HepG2 (cell line): ENCODE measurements around the gene IFT172. TPM values are rescaled to one million over a fixed set of nuclear protein-coding genes. Genes with fewer than 3 reads are reported as not detected.

Experiments used
- CENPT ChIP-seq: sonication (generic); formaldehyde crosslinking; IDR thresholded peaks from 2 replicates; pipeline ENCODE4 v1.8.0; 2022; ENCODE audit warnings: low read depth, mild to moderate bottlenecking, moderate library complexity, missing genetic modification reagents
- EED ChIP-seq: sonication (generic); formaldehyde crosslinking; IDR thresholded peaks from 2 replicates; pipeline ENCODE4 v1.5.0; 2020; ENCODE audit warnings: mild to moderate bottlenecking, missing genetic modification reagents
- ETS1 ChIP-seq: sonication (generic); formaldehyde crosslinking; IDR thresholded peaks from 2 replicates; pipeline ENCODE4 v1.4.0; 2020; ENCODE audit warnings: missing genetic modification reagents
- GATAD2A ChIP-seq: IDR thresholded peaks from 2 replicates; pipeline ENCODE4 v1.6.1; 2016
- GRHL1 ChIP-seq: sonication (generic); formaldehyde crosslinking; conservative IDR thresholded peaks from 2 replicates; pipeline ENCODE4 v1.8.0; 2022; ENCODE audit warnings: missing genetic modification reagents
- HOXA5 ChIP-seq: sonication (generic); formaldehyde crosslinking; IDR thresholded peaks from 2 replicates; pipeline ENCODE4 v1.4.0; 2020; ENCODE audit warnings: missing genetic modification reagents
- JDP2 ChIP-seq: sonication (generic); formaldehyde crosslinking; IDR thresholded peaks from 2 replicates; pipeline ENCODE4 v1.8.1; 2022; ENCODE audit warnings: missing genetic modification reagents, borderline replicate concordance
- ZNF343 ChIP-seq: sonication (generic); formaldehyde crosslinking; IDR thresholded peaks from 2 replicates; pipeline ENCODE4 v1.4.0; 2020; ENCODE audit warnings: mild to moderate bottlenecking, missing genetic modification reagents
- ZNF629 ChIP-seq: sonication (generic); formaldehyde crosslinking; conservative IDR thresholded peaks from 2 replicates; pipeline ENCODE4 v1.5.0; 2020; ENCODE audit warnings: missing genetic modification reagents
- ZNF687 ChIP-seq: sonication (generic); formaldehyde crosslinking; IDR thresholded peaks from 2 replicates; pipeline ENCODE4 v1.5.1; 2020; ENCODE audit warnings: mild to moderate bottlenecking, missing genetic modification reagents, moderate library complexity
- polyA plus RNA-seq, 8 experiments: library from polyadenylated mRNA; depleted of rRNA in 3 of 8; stranded (reverse) in 7 of 8; unstranded in 1 of 8; fragments of >200 nt; fragmentation: Illumina TruSeq in 4 of 8; extraction: Trizol in 4 of 8; gene quantifications; 2 replicates each; pipeline versions ENCODE4 v1.2.1 to v1.2.3, GENCODE V29; 2011 to 2016; ENCODE audit warnings: low read depth in 4 of 8, missing spikeins in 1 of 8, mixed read lengths in 1 of 8; ENCODE audit not compliant: insufficient read depth in 1 of 8
- total RNA-seq, 5 experiments: library from RNA; depleted of rRNA; stranded (reverse); fragments of >200 nt; fragmentation: Illumina TruSeq; extraction: Trizol; gene quantifications; 2 replicates each; pipeline ENCODE4 v1.2.3, GENCODE V29; 2016; ENCODE audit warnings: low read depth in 1 of 5
- TF ChIP-seq, protein P1 (sequence below): sonication (generic); formaldehyde crosslinking; IDR thresholded peaks from 2 replicates; pipeline ENCODE4 v1.4.0; 2020; ENCODE audit warnings: missing genetic modification reagents
- TF ChIP-seq, protein P2 (sequence below): sonication (generic); formaldehyde crosslinking; IDR thresholded peaks from 2 replicates; pipeline ENCODE4 v1.4.0; 2020; ENCODE audit warnings: missing genetic modification reagents

IFT172 gene
- total and polyA plus RNA-seq, 2 of the 13 experiments (the other 11 are each of a cell fraction or from before 2014, with no cell fraction given) = 21.6 to 35.7 TPM

DNA sequence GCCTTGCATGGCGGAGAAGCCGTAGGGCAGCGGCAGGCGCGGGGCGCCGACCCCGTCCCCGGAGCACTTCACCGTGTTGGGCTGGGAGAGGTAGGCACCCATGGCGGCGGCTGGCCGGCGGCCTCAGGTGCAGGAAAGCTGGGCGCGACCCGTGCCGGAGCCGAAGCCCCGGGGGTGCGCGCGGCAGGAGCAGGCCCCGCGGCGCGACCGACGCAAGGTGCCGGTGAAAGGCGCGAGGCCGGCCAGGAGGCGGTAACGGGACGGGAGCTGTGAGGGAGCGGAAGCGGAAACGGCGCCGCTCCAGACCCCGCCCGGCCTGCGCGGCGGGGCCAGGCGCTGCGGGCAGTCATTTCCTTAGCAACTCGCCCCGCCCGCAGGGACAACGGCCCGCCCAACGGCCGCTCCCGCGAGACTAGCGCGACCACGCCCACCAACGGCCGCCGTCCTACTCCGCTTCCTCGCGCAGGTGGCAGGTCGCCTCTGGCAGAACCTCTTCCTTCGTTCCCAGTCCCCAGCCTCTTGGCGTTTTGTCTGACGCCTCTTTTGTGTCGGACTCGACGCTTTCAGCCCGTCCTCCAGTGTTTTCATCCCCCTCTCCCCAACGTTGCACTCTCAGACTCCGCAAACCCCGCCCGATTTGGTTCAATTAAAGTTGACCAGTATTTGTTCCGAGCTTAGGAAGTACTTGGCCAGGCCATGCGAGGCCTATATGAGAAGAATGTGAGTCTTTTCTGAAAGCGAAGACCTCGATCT, 80.0 kb downstream of the IFT172 start, which contains the start of gene PPM1G (continued):
- TF ChIP-seq ETS1 (CRISPR knock-in tag) (peak; percentile 92), ZNF687 (CRISPR knock-in tag) (peak; percentile 99), ZNF629 (CRISPR knock-in tag) (no peak; the same call in 1 of the 2 replicates), GRHL1 (CRISPR knock-in tag) (no peak), JDP2 (CRISPR knock-in tag) (peak; percentile 31; the same call in 1 of the 2 replicates), ZNF343 (CRISPR knock-in tag) (peak; percentile 100), EED (CRISPR knock-in tag) (no peak), HOXA5 (peak; percentile 58; the same call in 1 of the 2 replicates), GATAD2A (CRISPR knock-in tag) (peak; percentile 56; the same call in 1 of the 2 replicates), CENPT (CRISPR knock-in tag) (0 out of 2 replicates have a peak, but pooled peaks have one; percentile 44)
- TF ChIP-seq, protein P1, sequence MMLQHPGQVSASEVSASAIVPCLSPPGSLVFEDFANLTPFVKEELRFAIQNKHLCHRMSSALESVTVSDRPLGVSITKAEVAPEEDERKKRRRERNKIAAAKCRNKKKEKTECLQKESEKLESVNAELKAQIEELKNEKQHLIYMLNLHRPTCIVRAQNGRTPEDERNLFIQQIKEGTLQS (CRISPR knock-in tag) = 0 out of 2 replicates have a peak, but pooled peaks have one; percentile 33
- TF ChIP-seq, protein P2, sequence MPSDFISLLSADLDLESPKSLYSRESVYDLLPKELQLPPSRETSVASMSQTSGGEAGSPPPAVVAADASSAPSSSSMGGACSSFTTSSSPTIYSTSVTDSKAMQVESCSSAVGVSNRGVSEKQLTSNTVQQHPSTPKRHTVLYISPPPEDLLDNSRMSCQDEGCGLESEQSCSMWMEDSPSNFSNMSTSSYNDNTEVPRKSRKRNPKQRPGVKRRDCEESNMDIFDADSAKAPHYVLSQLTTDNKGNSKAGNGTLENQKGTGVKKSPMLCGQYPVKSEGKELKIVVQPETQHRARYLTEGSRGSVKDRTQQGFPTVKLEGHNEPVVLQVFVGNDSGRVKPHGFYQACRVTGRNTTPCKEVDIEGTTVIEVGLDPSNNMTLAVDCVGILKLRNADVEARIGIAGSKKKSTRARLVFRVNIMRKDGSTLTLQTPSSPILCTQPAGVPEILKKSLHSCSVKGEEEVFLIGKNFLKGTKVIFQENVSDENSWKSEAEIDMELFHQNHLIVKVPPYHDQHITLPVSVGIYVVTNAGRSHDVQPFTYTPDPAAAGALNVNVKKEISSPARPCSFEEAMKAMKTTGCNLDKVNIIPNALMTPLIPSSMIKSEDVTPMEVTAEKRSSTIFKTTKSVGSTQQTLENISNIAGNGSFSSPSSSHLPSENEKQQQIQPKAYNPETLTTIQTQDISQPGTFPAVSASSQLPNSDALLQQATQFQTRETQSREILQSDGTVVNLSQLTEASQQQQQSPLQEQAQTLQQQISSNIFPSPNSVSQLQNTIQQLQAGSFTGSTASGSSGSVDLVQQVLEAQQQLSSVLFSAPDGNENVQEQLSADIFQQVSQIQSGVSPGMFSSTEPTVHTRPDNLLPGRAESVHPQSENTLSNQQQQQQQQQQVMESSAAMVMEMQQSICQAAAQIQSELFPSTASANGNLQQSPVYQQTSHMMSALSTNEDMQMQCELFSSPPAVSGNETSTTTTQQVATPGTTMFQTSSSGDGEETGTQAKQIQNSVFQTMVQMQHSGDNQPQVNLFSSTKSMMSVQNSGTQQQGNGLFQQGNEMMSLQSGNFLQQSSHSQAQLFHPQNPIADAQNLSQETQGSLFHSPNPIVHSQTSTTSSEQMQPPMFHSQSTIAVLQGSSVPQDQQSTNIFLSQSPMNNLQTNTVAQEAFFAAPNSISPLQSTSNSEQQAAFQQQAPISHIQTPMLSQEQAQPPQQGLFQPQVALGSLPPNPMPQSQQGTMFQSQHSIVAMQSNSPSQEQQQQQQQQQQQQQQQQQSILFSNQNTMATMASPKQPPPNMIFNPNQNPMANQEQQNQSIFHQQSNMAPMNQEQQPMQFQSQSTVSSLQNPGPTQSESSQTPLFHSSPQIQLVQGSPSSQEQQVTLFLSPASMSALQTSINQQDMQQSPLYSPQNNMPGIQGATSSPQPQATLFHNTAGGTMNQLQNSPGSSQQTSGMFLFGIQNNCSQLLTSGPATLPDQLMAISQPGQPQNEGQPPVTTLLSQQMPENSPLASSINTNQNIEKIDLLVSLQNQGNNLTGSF (CRISPR knock-in tag) = peak; percentile 71
